Ramos (cell line): Measurements from ENCODE around the gene MKNK1.
"Not testable (repeated sequence)": the region's sequence is repeated elsewhere in the genome, so short reads cannot be mapped to it uniquely, and the experiment has no call there.

ENCODE experiments used
- in situ Hi-C: fragments of 300-500 bp; cut with MboI; formaldehyde crosslinking; loops from one replicate; pipeline ENCODE4 v1.14.3; 2022; ENCODE audit warnings: low sequenced_read_pairs; ENCODE audit not compliant: unreplicated experiment

The MKNK1 gene

DNA sequence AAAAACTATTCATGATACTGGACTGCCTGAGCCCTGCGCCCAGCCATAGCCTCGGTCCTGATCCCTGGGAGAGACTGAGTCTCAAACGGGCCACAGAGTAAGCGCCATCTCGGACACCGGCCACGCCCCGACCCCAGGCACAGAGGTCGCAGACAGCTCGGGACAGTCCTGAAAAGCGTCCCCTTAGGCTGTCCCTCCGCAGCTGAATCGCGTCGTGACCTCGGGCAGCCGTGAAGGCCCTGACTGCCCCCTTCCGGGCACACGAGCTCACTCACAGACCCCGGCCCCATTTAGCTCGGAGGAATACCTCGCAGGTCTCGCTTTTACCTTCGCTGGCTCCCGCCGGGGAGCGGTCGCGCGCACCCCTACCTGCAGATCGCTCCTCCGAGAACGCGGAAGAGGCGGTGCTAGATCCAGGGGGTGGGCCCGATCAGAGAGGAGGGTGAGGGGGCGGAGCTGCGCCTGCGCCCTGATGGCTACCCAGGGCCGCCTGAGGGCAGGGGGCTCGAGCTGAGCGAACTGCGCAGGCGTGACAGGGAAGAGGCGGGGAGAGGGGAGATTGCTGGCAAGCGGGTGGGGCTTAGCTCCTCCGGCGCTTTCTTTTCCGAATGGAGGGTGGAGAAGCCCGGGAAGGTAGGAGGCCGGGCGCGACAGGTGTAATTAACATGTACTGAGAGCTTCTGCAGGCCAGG is at the start of gene MKNK1:
MKNK1 (minus strand) TSS at position 411 of the 692 bp plus-strand sequence. CDS start 20,941 bp downstream, outside the sequence.
- in situ Hi-C loops = no loop called here

DNA sequence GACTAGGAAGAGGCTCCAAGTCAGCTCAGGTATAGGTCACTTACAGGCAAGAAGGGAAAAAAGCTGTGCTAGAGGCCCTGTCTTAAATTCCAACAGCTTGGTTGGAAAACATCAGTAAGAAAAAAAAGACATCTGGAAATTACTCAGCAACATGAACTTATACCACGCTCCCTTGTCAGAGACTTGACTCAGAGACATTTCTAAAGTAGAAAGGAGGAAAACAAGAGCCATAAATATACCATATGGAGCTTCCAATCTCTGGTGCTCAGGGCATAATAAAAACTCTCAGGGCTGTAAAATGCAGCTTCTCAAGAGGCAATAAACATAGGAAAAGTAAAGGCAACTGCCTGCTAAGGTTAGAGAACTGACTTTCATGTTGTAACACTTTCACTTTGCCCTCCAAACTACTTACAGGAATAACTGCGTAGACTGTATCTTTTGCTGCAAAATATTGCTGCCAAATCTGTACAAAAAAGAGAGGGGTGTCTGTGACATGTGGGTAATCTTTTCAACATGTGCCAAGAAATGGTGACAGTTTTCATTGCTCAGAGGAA is 49.4 kb upstream of the MKNK1 start:
- in situ Hi-C loops = no loop called here

DNA sequence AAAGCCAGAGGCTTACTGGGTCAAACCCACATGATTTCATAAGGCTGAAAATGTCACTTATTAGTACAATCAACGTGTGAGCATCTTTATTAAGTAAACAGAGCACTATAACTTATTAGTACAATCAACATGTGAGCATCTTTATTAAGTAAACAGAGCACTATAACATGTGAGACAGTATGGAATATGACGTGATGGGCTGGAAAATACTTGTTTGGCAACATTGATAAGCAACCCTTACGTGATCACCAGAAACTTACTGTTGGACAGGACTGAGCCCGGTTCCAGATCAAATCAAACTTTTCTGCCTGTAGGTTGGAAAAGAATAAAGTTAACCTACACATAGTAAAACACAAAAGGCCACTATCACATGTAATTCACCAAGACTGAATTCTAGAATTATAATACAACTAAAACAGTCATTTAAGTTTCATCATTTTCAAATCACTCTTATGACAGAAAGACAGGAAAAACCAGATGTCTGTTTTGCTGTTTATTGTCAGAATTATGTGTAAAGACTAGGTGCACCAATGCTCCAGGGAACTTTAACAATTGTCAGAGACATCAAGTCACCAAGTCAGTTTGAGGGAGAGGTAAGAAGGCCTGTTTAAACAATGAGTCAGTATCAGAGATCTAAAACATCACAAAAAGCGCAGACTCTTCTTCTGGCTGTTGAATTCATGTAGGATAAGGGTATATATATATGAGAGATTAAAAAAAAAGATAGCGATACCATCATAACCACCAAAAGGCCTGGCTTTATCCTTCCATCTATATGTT is 48.4 kb upstream of the MKNK1 start:
- in situ Hi-C loops = no loop called here

DNA sequence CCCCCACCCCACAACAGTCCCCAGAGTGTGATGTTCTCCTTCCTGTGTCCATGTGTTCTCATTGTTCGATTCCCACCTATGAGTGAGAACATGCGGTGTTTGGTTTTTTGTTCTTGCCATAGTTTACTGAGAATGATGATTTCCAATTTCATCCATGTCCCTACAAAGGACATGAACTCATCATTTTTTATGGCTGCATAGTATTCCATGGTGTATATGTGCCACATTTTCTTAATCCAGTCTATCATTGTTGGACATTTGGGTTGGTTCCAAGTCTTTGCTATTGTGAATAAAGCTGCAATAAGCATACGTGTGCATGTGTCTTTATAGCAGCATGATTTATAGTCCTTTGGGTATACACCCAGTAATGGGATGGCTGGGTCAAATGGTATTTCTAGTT is 47.1 kb upstream of the MKNK1 start:
- in situ Hi-C loops = not testable (repeated sequence)

DNA sequence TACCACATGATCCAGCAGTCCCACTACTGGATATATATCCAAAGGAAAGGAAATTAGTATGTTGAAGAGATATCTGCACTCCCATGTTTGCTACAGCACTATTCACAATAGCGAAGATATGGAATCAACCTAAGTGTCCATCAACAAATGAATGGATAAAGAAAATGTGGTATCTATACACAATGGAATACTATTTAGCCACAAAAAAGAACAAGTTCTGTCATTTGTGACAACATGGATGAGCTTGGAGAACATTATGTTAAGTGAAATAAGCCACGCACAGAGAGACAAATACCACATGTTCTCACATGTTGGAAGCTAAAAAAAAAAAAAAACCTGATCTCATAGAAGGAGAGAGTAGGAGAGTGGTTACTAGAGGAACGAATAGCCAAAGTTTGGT is 46.4 kb upstream of the MKNK1 start:
- in situ Hi-C loops = no loop called here

DNA sequence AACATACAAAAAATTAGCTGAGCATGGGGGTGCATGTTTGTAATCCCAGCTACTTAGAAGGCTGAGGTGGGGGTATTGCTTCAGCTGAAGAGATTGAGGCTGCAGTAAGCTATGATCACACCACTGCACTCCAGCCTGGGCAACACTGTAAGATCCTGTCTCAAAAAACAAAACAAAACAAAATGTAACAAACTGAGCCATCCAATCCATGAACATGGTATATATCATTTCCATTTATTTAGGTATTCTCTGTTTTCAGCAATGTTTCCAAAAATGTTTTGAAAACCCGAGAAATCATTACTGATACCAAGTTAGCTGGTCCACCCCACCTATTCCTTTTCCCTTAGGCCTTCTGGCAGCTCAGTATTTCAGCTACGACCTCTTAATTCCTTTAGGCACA is 45.7 kb upstream of the MKNK1 start:
- in situ Hi-C loops = no loop called here

DNA sequence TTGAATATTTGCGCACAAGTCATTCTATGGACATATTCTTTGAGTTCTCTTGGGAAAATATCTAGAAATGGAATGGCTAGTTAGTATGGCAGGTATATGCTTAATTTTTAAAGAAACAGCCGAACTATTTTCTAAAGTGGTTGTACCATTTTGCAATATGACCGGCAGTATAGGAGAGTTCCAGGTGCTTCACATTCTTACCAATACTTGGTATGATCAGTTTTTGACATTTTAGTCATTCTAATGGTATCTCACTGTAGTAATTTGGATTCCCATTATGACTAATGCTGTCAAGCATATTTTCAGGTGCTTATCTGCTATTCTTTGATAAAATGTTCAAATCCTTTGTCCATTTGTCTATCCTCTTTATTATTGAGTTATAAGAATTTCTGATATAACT is 43.5 kb upstream of the MKNK1 start:
- in situ Hi-C loops = no loop called here

DNA sequence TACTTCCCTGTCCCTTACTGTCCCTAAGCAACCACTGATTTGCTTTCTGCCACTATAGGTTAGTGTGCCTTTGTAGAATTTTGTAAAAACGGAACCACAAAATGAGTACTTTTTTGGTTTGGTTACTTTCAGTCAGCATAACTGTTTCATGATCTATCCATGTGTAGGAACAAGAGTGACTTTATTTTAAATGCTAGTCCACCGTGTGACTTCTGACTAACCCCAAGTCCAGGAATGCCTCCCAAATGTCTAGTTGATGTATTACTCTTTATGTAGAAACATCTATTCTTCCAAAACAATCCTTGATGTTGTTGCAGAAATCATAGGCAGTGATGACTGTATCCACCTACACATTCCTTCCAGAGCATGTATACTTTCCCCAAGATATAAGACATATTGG is 42.8 kb upstream of the MKNK1 start:
- in situ Hi-C loops = no loop called here

DNA sequence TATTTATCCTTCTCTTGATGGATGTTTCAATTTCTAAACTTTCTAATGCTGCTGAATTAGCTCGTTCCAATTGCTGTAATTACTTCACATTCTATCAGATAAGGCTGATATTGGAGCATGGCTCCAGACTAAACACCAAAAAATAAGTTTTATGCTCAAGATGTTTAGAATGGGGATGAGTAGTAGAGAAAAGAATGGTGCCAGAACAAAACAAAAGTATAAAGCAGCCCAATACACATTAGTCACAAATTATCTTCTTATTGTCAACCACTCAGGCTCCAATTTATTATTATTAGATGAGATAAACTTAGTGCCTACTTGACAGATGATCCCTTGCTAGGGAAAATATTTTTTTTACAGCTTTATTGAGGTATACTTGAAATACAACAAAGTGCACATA is 42.3 kb upstream of the MKNK1 start:
- in situ Hi-C loops = no loop called here

DNA sequence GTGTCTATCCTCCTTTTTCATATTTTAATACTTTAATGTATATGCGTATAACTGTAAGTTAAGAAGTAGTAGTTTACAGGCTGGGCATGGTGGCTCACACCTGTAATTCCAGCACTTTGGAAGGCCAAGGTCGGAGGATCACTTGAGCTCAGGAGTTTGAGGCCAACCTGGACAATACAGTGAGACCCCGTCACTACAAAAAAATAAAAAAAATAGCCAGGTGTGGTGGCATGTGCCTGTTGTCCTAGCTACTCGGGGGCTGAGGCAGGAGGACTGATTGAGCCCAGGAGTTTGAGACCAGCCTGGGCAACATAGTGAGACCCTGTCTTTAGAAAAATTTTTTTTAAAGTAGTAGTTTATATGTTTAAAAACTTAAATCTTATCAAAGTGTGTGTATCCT is 41.7 kb upstream of the MKNK1 start:
- in situ Hi-C loops = no loop called here

DNA sequence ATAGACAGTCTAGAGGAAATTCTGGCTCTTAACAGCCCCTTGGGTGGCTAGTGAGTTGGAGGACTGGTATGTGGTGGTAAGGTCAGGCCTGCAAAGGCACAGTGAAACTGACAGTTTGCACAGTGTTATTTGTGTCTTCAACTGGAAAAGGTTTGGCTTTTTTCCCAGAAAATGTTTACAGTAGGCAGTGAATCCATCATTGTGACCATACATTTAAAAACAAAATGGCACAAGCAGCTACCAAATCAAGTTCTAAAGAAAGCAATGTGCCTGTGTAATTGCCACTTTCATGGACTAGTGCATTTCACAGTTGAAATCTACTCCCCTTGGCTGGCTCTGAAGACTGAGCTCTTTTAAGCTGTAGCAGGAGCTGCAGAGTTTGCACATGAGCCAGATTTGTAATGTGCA is 39.3 kb upstream of the MKNK1 start:
- in situ Hi-C loops = no loop called here

DNA sequence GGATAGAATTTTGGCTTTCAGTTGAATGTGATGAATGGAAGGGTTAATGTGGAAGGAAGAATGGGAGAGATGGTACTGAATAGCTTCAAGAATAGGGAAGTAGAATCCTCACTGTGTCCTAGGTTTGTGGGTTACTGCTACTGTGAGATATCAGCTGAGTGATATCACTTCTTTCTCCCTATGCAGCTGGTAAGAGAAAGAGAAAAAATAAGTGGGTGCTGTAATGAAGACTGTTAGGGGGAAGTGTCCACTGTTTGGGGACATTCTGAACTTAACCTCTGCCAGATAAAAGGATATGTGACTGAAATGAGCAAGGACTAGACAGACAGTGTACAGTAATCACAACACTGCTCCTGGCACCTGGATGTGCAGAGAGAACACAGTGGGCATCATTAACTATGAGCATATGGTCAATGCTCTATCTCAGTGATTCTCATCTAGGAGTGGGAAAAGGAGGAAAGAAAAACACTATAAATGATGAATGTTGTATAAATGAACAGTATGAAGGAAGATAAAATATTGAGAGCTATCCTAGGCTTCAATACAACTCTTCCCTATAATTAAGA is 38.1 kb upstream of the MKNK1 start:
- in situ Hi-C loops = no loop called here

DNA sequence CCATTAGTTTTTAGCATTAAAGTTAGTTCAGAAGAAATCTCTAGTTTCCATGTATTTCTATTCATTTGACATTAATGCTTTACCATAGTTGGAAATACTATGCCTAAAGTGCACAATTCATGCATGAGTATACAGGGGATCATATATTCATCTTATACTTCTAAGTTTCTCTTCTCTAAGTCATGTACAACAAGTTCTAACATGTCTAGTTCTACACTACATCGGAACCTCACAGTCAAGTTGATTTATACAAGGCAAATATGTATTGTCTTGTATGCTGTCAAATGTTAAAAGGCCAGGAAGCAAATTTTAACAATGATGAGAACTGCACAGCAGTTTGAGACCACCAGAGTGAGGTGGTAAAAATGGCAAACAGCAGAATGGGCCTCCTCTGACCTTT is 35.5 kb upstream of the MKNK1 start:
- in situ Hi-C loops = no loop called here

DNA sequence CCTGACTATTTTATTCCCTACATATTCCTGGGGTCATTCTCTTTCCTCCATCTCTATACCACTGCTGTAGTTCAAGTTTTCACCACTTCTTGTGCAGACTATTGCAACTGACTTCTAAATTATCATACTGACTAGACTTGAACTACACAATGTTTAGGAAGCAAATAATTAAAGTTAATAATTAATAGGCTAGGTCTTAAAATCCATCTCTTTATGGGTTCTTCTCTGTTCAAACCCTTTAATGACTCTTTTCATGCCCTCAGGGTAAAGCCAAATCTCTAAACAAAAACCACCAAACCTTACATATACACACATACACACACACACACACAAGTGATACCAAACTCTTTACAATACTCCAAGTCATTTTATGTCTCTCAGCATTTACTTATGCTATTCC is 34.9 kb upstream of the MKNK1 start:
- in situ Hi-C loops = no loop called here

DNA sequence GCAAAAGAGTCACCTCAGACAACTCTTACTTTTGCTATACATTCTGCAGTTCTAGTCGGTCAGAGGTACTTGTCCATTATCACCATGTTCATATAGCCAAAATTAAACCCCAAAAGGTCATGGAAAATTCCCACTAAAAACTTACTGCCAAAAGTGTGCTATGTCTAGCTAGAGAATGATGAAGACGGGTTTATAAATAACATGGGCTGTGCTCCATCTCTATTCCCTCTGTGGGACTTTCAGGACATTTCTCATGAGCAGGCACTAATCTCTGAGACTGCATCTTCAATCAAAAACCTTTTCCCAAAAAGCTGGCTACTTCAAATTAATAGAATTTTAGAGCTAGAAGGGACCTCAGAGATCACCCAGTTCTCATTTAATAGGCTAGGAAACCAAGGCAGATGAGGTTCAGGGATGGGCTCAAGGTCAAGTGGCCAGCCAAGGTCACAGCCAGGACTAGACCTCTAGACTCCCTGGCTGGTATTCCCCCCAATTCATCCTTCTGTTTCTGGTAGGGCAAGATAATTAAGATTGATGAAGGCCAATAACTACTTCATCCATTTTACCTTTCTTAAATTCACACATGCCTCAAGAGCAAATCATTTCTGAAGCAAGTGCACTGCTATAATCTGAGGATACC is 33.5 kb upstream of the MKNK1 start:
- in situ Hi-C loops = no loop called here

DNA sequence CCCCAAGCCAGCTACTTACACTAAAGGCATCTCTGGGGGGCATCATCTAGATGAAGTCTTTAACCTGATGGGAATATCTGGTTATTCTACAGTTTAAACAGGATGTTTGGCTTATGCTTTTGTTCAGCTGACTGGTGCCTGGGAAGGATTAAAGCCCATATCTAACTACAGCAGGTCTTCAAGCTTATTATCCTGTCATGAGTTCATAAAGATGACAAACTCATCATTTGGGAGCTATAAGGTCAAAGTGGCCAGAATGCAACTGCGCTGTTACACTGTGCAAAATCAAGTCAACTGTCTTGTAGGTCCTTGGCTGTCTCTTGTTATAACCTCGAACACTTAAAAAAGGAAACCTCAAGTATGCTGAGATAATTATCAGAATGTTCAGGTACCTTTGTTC is 31.1 kb upstream of the MKNK1 start:
- in situ Hi-C loops = no loop called here

DNA sequence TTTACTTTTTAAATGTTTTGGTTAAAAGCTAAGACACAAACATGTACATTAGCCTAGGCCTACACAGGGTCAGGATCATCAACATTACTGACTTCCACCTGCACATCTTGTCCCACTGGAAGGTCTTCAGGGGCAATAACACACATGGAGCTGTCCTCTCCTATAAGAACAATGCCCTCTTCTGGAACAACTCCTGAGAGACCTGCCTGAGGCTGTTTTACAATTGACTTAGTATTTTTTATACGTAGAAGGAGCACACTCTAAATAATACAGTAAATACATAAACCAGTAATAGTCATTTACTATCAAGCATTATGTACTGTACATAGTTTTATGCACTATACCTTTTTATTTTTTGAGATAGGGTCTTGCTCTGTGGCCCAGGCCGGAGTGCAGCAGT is 26.7 kb upstream of the MKNK1 start:
- in situ Hi-C loops = no loop called here

DNA sequence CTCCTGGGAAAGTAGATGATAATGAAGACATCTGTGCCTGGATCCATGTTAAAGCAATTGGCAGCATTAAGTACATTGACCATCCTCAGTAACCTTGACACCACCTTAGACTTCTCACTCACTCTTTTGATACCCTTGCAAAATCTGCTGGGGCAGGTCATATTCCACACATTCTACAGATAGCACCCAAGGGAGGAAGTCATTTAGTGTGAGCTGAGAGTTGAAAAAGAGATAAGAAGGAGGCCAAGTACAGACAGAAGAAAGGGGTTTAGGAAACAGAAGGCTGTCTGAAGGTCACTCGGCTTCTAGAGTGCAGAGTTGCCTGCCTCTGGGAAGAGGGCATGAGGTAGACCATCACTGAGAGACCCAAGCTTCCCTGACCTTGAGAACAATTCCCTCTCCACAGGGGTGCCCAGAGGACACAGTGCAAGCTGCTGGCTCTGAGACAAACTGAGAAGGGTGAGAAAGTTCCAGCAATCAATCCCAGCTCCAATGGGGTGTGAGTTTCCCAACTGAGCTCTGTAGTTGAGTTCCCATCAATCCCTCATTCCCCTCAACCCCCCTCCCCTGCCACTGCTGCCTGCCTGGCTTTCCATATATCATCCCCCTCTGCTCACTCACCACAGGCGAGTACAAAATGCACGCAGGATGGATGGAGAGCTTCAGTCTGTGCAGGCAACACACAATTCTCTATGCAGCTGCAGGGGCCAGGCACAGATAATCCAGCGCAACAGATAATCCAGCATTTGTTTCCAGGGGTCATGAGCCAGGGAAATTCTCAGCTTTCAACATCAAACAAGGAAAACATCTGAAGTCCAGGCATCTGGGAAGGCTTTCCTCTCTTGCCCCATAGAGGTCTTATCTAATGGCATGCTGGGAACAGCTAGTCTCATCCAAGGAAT is 19.9 kb upstream of the MKNK1 start:
- in situ Hi-C loops = no loop called here

DNA sequence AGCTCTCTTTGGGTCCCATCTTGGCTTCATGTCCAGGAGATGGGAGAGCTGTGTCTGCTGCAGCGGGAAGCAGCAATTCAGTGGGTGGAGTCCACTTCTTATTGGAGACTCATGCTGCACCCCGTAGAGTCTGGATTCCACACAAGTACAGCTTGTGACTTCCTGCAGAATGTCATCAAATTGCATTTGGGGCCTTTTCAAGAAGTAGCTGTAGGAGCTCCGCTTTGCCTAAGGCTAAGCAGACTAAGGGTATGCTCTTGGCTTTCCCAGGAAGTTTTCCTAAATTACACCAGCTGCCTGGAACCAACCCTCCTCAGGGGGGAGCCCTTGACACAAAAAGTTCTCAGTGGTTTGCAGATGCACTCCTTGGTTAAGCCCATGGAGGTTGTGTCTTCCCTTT is 18.3 kb upstream of the MKNK1 start:
- in situ Hi-C loops = no loop called here

DNA sequence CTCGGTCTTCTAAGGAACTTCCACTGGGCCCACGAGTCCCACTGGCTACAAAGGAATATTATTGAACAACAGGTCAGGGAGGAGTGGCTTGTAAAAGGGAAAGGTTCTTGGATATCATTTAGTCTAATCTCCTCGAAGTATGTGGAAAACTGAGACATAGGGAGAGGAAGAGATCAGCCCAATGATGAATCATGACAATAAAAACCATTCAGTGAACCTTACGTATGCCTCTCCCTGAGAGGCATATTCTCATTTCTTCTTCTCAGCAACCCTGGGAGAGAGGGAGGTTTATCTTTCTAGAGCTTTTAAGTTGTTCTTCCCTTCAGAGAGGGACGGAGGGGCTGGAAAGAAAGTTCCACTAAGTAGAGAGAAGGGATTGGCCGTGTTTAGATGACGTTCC is 17.9 kb upstream of the MKNK1 start:
- in situ Hi-C loops = no loop called here
